SK-N-SH treated with all-trans-retinoic acid at 6 μM for 48 hours (cell line): ENCODE measurements around the gene PTTG1.

Experiments
- ATAC-seq: fragments of 200-7000 bp; cut with Tn5 transposase; 3 replicates; pipeline ENCODE4 v1.9.1; 2020; ENCODE audit warnings: mild to moderate bottlenecking, moderate library complexity
- ARNTL ChIP-seq: fragments of 450-650 bp; formaldehyde crosslinking; IDR thresholded peaks from 2 replicates; pipeline ENCODE4 v1.5.0; 2020; ENCODE audit warnings: low read depth, mild to moderate bottlenecking, moderate library complexity, borderline replicate concordance
- CSDC2 ChIP-seq: fragments of 250-450 bp; sonication (Bioruptor Pico); IDR thresholded peaks from 2 replicates; pipeline ENCODE4 v1.5.0; 2020; ENCODE audit warnings: mild to moderate bottlenecking, moderate library complexity
- ESRRG ChIP-seq: fragments of 250-450 bp; sonication (Bioruptor Pico); IDR thresholded peaks from 2 replicates; pipeline ENCODE4 v1.6.1; 2021; ENCODE audit warnings: mild to moderate bottlenecking
- GLIS3 ChIP-seq: fragments of 250-450 bp; sonication (Bioruptor Pico); IDR thresholded peaks from 2 replicates; pipeline ENCODE4 v1.5.0; 2020; ENCODE audit warnings: mild to moderate bottlenecking, moderate library complexity
- ISL1 ChIP-seq: fragments of 250-450 bp; sonication (Bioruptor Pico); IDR thresholded peaks from 2 replicates; pipeline ENCODE4 v2.1.2; 2022; ENCODE audit warnings: mild to moderate bottlenecking, moderate library complexity
- OSR1 ChIP-seq: fragments of 250-450 bp; sonication (Bioruptor Pico); IDR thresholded peaks from 2 replicates; pipeline ENCODE4 v1.8.0; 2022; ENCODE audit warnings: moderate library complexity, mild to moderate bottlenecking, inconsistent platforms
- PPARA ChIP-seq: fragments of 250-450 bp; sonication (Bioruptor Pico); IDR thresholded peaks from 2 replicates; pipeline ENCODE4 v1.5.0; 2020; ENCODE audit warnings: mild to moderate bottlenecking, borderline replicate concordance
- SNAI2 ChIP-seq: fragments of 250-450 bp; sonication (Bioruptor Pico); IDR thresholded peaks from 2 replicates; pipeline ENCODE4 v1.5.0; 2020; ENCODE audit warnings: mild to moderate bottlenecking, moderate library complexity
- TCF4 ChIP-seq: fragments of 250-450 bp; sonication (Bioruptor Pico); IDR thresholded peaks from 2 replicates; pipeline ENCODE4 v1.8.0; 2021; ENCODE audit warnings: mild to moderate bottlenecking, moderate library complexity, borderline replicate concordance
- TOX ChIP-seq: fragments of 250-450 bp; sonication (Bioruptor Pico); IDR thresholded peaks from 2 replicates; pipeline ENCODE4 v1.8.0; 2021; ENCODE audit warnings: mild to moderate bottlenecking, moderate library complexity, borderline replicate concordance
- ZC3H10 ChIP-seq: fragments of 250-450 bp; sonication (Bioruptor Pico); IDR thresholded peaks from 2 replicates; pipeline ENCODE4 v1.5.1; 2021; ENCODE audit warnings: mild to moderate bottlenecking, moderate library complexity
- ZFP3 ChIP-seq: fragments of 250-450 bp; sonication (Bioruptor Pico); IDR thresholded peaks from 2 replicates; pipeline ENCODE4 v1.5.0; 2020; ENCODE audit warnings: mild to moderate bottlenecking, moderate library complexity
- ZFP30 ChIP-seq: fragments of 450-650 bp; formaldehyde crosslinking; IDR thresholded peaks from 2 replicates; pipeline ENCODE4 v1.5.0; 2022; ENCODE audit warnings: mild to moderate bottlenecking, moderate library complexity
- ZNF565 ChIP-seq: fragments of 450-650 bp; formaldehyde crosslinking; conservative IDR thresholded peaks from 2 replicates; pipeline ENCODE4 v1.5.0; 2020; ENCODE audit warnings: low read depth, mild to moderate bottlenecking, moderate library complexity
- ZNF70 ChIP-seq: fragments of 450-650 bp; formaldehyde crosslinking; IDR thresholded peaks from 2 replicates; pipeline ENCODE4 v1.5.0; 2020; ENCODE audit warnings: mild to moderate bottlenecking, moderate library complexity
- TF ChIP-seq, protein P1 (sequence below): fragments of 250-450 bp; sonication (Bioruptor Pico); IDR thresholded peaks from 2 replicates; pipeline ENCODE4 v1.8.0; 2020; ENCODE audit warnings: mild to moderate bottlenecking, moderate library complexity, borderline replicate concordance
- TF ChIP-seq, protein P2 (sequence below): fragments of 250-450 bp; sonication (Bioruptor Pico); IDR thresholded peaks from 2 replicates; pipeline ENCODE4 v1.5.0; 2020; ENCODE audit warnings: mild to moderate bottlenecking, moderate library complexity
- TF ChIP-seq, protein P3 (sequence below): fragments of 250-450 bp; sonication (Bioruptor Pico); IDR thresholded peaks from 2 replicates; pipeline ENCODE4 v1.5.1; 2020; ENCODE audit warnings: low read depth, mild to moderate bottlenecking, moderate library complexity
- TF ChIP-seq, protein P4 (sequence below): fragments of 250-450 bp; sonication (Bioruptor Pico); IDR thresholded peaks from 2 replicates; pipeline ENCODE4 v1.8.0; 2021; ENCODE audit warnings: low read depth, mild to moderate bottlenecking, moderate library complexity, borderline replicate concordance
- TF ChIP-seq, protein P5 (sequence below): fragments of 250-450 bp; sonication (Bioruptor Pico); IDR thresholded peaks from 2 replicates; pipeline ENCODE4 v1.5.1; 2021; ENCODE audit warnings: mild to moderate bottlenecking, moderate library complexity

PTTG1 gene

DNA sequence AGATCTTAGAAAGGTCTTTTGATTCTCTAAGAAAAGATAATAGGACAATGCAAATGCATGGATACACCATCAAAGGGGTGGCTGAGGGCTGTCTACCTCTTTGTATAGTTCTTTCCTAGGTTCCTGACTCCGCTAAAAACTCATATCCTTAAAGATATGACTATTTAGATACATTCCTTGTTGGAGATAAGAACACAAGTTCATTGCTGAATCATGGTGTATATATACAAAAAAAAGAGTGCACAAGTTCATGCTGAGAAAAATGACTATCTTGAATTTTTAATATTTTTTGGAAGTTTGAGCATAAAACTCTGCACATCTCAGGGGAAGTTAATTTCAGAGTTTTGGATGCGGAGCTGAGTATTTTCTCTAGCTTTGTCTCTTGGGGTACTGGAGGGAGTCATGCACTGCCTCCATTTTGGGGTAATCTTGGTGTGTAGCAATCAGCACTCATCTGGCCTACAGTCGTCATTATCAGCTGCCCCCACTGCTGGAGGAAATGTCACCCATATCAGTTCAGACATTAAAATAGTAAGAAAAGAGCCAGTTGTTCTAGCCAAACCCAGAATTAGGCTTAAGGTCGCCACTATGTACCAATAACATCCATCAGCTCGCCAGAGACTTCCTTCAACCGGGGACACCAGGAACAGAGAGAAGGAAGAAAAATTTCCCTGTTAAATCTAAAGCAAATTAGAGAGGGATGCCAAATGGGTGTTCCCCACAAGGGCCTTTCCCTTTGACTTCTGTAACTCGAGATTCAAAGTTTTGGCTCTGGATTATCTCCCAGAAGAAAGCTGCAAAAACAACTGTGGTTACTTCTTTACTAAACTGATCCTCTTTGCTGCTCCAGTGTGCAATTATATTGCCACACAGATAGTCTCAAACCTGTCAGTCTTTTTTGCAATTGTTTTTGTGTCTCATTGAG lies 49.0 kb downstream of the PTTG1 start:
- TF ChIP-seq, protein P1, sequence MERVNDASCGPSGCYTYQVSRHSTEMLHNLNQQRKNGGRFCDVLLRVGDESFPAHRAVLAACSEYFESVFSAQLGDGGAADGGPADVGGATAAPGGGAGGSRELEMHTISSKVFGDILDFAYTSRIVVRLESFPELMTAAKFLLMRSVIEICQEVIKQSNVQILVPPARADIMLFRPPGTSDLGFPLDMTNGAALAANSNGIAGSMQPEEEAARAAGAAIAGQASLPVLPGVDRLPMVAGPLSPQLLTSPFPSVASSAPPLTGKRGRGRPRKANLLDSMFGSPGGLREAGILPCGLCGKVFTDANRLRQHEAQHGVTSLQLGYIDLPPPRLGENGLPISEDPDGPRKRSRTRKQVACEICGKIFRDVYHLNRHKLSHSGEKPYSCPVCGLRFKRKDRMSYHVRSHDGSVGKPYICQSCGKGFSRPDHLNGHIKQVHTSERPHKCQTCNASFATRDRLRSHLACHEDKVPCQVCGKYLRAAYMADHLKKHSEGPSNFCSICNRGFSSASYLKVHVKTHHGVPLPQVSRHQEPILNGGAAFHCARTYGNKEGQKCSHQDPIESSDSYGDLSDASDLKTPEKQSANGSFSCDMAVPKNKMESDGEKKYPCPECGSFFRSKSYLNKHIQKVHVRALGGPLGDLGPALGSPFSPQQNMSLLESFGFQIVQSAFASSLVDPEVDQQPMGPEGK, result no peak
- TF ChIP-seq, protein P2, sequence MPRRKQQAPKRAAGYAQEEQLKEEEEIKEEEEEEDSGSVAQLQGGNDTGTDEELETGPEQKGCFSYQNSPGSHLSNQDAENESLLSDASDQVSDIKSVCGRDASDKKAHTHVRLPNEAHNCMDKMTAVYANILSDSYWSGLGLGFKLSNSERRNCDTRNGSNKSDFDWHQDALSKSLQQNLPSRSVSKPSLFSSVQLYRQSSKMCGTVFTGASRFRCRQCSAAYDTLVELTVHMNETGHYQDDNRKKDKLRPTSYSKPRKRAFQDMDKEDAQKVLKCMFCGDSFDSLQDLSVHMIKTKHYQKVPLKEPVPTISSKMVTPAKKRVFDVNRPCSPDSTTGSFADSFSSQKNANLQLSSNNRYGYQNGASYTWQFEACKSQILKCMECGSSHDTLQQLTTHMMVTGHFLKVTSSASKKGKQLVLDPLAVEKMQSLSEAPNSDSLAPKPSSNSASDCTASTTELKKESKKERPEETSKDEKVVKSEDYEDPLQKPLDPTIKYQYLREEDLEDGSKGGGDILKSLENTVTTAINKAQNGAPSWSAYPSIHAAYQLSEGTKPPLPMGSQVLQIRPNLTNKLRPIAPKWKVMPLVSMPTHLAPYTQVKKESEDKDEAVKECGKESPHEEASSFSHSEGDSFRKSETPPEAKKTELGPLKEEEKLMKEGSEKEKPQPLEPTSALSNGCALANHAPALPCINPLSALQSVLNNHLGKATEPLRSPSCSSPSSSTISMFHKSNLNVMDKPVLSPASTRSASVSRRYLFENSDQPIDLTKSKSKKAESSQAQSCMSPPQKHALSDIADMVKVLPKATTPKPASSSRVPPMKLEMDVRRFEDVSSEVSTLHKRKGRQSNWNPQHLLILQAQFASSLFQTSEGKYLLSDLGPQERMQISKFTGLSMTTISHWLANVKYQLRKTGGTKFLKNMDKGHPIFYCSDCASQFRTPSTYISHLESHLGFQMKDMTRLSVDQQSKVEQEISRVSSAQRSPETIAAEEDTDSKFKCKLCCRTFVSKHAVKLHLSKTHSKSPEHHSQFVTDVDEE, result no peak
- TF ChIP-seq TOX (CRISPR knock-in tag) (no peak), TCF4 (no peak)
- ATAC-seq, result peak; percentile 32

GRCh38 chr5:160471761-160472160 lies 50.1 kb downstream of the PTTG1 start:
- no peak for ATAC-seq
- TF ChIP-seq PPARA (no peak), ARNTL (CRISPR knock-in tag) (no peak), SNAI2 (CRISPR knock-in tag) (no peak)

- no peak for ATAC-seq
- no peak for TF ChIP-seq ZFP3 (CRISPR knock-in tag)
- no peak for TF ChIP-seq ZFP30 (CRISPR knock-in tag)
- TF ChIP-seq GLIS3 (CRISPR knock-in tag), result no peak
- TF ChIP-seq ARNTL (CRISPR knock-in tag), result no peak
- no peak for TF ChIP-seq TCF4
- no peak for TF ChIP-seq ISL1
- TF ChIP-seq SNAI2 (CRISPR knock-in tag), result no peak
- TF ChIP-seq ZNF565 (CRISPR knock-in tag), result no peak
- TF ChIP-seq TOX (CRISPR knock-in tag), result no peak
- TF ChIP-seq, protein P1, result no peak
- no peak for TF ChIP-seq OSR1 (CRISPR knock-in tag)
- TF ChIP-seq CSDC2, result no peak
- no peak for TF ChIP-seq ZC3H10 (CRISPR knock-in tag)
- TF ChIP-seq ESRRG (CRISPR knock-in tag), result no peak
- TF ChIP-seq, protein P3, sequence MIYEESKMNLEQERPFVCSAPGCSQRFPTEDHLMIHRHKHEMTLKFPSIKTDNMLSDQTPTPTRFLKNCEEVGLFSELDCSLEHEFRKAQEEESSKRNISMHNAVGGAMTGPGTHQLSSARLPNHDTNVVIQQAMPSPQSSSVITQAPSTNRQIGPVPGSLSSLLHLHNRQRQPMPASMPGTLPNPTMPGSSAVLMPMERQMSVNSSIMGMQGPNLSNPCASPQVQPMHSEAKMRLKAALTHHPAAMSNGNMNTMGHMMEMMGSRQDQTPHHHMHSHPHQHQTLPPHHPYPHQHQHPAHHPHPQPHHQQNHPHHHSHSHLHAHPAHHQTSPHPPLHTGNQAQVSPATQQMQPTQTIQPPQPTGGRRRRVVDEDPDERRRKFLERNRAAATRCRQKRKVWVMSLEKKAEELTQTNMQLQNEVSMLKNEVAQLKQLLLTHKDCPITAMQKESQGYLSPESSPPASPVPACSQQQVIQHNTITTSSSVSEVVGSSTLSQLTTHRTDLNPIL, result no peak
- no peak for TF ChIP-seq ZNF70
- TF ChIP-seq, protein P4, sequence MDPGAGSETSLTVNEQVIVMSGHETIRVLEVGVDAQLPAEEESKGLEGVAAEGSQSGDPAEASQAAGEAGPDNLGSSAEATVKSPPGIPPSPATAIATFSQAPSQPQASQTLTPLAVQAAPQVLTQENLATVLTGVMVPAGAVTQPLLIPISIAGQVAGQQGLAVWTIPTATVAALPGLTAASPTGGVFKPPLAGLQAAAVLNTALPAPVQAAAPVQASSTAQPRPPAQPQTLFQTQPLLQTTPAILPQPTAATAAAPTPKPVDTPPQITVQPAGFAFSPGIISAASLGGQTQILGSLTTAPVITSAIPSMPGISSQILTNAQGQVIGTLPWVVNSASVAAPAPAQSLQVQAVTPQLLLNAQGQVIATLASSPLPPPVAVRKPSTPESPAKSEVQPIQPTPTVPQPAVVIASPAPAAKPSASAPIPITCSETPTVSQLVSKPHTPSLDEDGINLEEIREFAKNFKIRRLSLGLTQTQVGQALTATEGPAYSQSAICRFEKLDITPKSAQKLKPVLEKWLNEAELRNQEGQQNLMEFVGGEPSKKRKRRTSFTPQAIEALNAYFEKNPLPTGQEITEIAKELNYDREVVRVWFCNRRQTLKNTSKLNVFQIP (CRISPR knock-in tag), result no peak
- TF ChIP-seq, protein P5, sequence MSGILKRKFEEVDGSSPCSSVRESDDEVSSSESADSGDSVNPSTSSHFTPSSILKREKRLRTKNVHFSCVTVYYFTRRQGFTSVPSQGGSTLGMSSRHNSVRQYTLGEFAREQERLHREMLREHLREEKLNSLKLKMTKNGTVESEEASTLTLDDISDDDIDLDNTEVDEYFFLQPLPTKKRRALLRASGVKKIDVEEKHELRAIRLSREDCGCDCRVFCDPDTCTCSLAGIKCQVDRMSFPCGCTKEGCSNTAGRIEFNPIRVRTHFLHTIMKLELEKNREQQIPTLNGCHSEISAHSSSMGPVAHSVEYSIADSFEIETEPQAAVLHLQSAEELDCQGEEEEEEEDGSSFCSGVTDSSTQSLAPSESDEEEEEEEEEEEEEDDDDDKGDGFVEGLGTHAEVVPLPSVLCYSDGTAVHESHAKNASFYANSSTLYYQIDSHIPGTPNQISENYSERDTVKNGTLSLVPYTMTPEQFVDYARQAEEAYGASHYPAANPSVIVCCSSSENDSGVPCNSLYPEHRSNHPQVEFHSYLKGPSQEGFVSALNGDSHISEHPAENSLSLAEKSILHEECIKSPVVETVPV (CRISPR knock-in tag), result no peak
- TF ChIP-seq, all 23 proteins: peak for 0
These were observed 50.8 kb downstream of the PTTG1 start for GRCh38 chr5:160472482-160472881.
